HL-60 (cell line): ENCODE results near the gene HOXB7.
A peak's percentile ranks its signal among the peaks of the same experiment; 100 is the strongest.

Experiments used
- DNase-seq, 2 experiments: peaks; one replicate each; pipeline ENCODE4 v3.0.0-alpha.2; 2010 to 2020; ENCODE audit warnings: low read depth in 1 of 2, low spot score in 1 of 2
- H3K27ac ChIP-seq: fragments of 250-450 bp; sonication (Bioruptor Pico); replicated peaks from 2 replicates; pipeline ENCODE4 v1.5.1; 2020; ENCODE audit warnings: mild to moderate bottlenecking, moderate library complexity
- H3K27me3 ChIP-seq: fragments of 250-450 bp; sonication (Bioruptor Pico); 2 replicates; pipeline ENCODE4 v1.5.1; 2021; ENCODE audit warnings: mild to moderate bottlenecking, moderate library complexity; ENCODE audit not compliant: insufficient read depth, poor library complexity, severe bottlenecking
- H3K4me3 ChIP-seq: replicated peaks from 2 replicates; pipeline ENCODE4 v1.5.1; 2011; ENCODE audit warnings: mild to moderate bottlenecking, control low read depth, low read length; ENCODE audit not compliant: insufficient read depth
- CTCF ChIP-seq: IDR thresholded peaks from one replicate; pipeline ENCODE4 v1.5.1; 2011; ENCODE audit warnings: low read length, control low read depth, inconsistent platforms; ENCODE audit not compliant: insufficient read depth
- GABPA ChIP-seq: IDR thresholded peaks from 2 replicates; pipeline ENCODE4 v1.6.1; 2012; ENCODE audit warnings: low read depth
- POLR2AphosphoS5 ChIP-seq: IDR thresholded peaks from 2 replicates; pipeline ENCODE4 v1.6.1; 2012; ENCODE audit warnings: low read depth
- REST ChIP-seq: IDR thresholded peaks from 2 replicates; pipeline ENCODE4 v1.6.1; 2012; ENCODE audit warnings: low read depth; ENCODE audit not compliant: insufficient replicate concordance
- SPI1 ChIP-seq: IDR thresholded peaks from 2 replicates; pipeline ENCODE4 v1.6.1; 2012; ENCODE audit warnings: low read depth, mild to moderate bottlenecking, borderline replicate concordance

Gene HOXB7

GRCh38 chr17:48594538-48595277, 16.1 kb downstream of the HOXB7 start:
- no peak overlapping the region for H3K27ac ChIP-seq
- TF ChIP-seq SPI1: no peak
- TF ChIP-seq GABPA: no peak
- no peak for TF ChIP-seq CTCF
- TF ChIP-seq REST: no peak
- TF ChIP-seq POLR2AphosphoS5: no peak

DNA sequence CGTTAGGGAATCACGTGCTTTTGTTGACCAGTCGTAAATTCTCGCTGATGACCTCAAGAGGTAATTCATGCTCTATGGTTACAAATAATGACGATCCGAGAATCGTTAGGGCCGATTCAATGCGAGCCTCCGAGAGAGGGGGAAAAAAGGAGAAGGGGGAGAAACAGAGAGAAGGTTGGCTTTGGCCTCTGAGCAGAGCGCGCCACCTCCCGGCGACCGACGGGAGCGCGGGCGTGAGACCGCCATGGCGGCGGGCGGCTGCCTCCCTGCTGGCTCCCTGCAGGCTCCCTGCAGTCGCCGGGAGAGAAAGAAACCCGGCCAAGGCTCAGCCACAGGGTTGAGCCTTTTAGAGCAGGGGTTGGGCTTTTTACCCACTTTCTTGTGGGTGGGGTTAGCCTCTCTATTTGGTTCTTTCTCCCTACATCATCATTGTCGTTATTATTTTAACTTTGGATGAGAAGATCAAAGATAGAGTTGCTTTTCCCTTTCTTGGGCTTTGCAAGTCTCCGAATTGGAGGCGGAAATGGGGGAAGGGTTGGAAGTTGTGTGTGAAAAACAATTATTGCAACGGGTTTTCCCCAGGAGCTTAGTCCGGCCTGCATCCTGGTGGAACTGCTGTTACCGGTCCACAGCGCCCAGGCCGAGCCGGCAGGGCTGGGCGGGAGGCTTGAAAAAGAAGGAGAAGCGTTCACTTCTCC, 16.8 kb downstream of the HOXB7 start:
- peaks cover 77% of the 10 kb centered on the region for H3K27me3 ChIP-seq
- no peak overlapping the region for H3K4me3 ChIP-seq
- no peak for TF ChIP-seq GABPA
- TF ChIP-seq SPI1: peak; percentile 40; the same call in 1 of the 2 replicates
- TF ChIP-seq CTCF: peak; percentile 63
- no peak for TF ChIP-seq REST
- no peak for TF ChIP-seq POLR2AphosphoS5
- H3K27ac ChIP-seq: no peak overlapping the region
- peak; percentile 28 to 58 for DNase-seq

More at GRCh38 chr17:48594538-48595277, 16.1 kb downstream of the HOXB7 start:
- DNase-seq: no peak
- H3K27me3 ChIP-seq: peaks cover 78% of the 10 kb centered on the region
- H3K4me3 ChIP-seq: no peak overlapping the region

GRCh38 chr17:48593126-48593829, 17.5 kb downstream of the HOXB7 start, which contains the start of gene HOXB5:
TSS of gene HOXB5 (minus strand) at chr17:48593779. CDS start at chr17:48593682, 97 bp downstream.
- DNase-seq: no peak
- H3K27me3 ChIP-seq: peaks cover 75% of the 10 kb centered on the region
- TF ChIP-seq CTCF (no peak), SPI1 (no peak), GABPA (no peak), REST (no peak), POLR2AphosphoS5 (no peak)
- H3K4me3 ChIP-seq: no peak within 1 kb of the TSS
- H3K27ac ChIP-seq: no peak within 1 kb of the TSS
